OCI-LY1 (cell line): ENCODE measurements around the gene PRR15L.

Experiments
- EZH2 ChIP-seq: fragments of 200-600 bp; sonication (generic), shearing (Covaris generic); IDR thresholded peaks from 2 replicates; pipeline ENCODE4 v1.8.0; 2017; ENCODE audit warnings: borderline replicate concordance, mixed run types, mild to moderate bottlenecking, antibody characterized with exemption, low read length, moderate library complexity, mixed read lengths
- TF ChIP-seq, protein P1 (sequence below): fragments of 200-600 bp; sonication (generic), shearing (Covaris generic); IDR thresholded peaks from 2 replicates; pipeline ENCODE4 v1.5.1; 2017; ENCODE audit warnings: mild to moderate bottlenecking, antibody characterized with exemption, low read length, moderate library complexity, mixed read lengths

DNA sequence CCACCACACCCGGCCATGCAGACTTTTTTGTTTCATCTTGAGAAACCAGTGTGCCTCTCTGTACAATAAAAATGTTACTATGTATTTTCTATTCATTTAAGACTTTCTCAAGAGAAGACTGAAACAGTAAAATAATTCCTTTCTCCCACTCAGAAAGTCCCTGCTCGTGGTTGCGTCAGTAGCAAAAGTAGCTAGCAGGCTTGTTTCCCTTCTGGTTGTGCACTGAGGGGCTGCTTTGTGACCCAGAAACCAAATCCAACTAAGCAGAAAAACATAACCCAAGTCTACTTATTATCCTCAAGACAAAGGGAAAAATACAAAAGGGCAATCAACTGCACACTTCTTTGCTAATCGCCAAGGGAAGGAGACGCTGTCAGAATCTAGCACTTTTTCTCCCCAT, 19.7 kb downstream of the PRR15L start:
- TF ChIP-seq, protein P1, sequence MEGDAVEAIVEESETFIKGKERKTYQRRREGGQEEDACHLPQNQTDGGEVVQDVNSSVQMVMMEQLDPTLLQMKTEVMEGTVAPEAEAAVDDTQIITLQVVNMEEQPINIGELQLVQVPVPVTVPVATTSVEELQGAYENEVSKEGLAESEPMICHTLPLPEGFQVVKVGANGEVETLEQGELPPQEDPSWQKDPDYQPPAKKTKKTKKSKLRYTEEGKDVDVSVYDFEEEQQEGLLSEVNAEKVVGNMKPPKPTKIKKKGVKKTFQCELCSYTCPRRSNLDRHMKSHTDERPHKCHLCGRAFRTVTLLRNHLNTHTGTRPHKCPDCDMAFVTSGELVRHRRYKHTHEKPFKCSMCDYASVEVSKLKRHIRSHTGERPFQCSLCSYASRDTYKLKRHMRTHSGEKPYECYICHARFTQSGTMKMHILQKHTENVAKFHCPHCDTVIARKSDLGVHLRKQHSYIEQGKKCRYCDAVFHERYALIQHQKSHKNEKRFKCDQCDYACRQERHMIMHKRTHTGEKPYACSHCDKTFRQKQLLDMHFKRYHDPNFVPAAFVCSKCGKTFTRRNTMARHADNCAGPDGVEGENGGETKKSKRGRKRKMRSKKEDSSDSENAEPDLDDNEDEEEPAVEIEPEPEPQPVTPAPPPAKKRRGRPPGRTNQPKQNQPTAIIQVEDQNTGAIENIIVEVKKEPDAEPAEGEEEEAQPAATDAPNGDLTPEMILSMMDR = no peak
- no peak for TF ChIP-seq EZH2
